ENCODE results near the gene LIPC.

The LIPC gene

GRCh38 chr15:58475573-58476524 is 44.1 kb downstream of the LIPC start:
- no peak for DNase-seq (ENCODE audit: low read depth in 2 of 2)

- no peak for DNase-seq (ENCODE audit: low read depth in 2 of 2)
Measured at GRCh38 chr15:58476525-58477162, 44.9 kb downstream of the LIPC start.

DNA sequence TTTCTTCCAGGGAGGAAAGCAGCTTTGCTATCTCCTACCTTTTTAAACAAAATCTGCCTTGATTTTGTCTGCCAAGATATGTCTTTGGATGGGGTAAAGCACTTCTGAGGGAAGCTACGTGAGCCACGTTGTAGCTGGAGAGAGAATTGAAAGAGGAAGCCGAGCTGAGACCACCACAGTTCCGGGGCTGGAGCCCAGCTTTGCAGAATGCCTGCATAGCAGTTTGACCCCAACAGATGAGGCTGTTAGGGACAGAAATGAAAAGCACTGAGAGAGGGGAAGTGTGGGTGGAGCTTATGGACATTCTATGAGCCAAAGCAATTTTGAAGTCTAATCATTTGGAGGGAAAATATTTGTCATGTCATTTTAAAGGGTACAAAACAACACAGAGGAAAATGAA is 45.4 kb downstream of the LIPC start:
- no peak for DNase-seq (ENCODE audit: low read depth in 2 of 2)

DNA sequence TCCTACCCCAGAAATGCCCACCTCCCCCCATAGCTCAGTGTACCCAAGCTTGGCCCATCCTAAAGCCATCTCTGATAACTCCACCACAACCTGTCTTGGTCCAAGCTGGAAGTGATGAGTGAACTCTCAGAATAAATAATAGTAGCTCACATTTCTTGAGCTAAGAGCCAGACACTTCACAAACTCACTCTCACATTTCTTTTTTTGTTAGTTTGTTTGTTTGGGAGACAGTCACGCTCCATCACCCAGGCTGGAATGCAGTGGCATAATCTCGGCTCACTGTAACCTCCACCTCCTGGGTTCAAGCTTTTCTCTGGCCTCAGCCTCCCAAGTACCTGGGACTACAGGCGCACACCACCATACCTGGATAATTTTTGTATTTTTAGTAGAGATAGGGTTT is 46.2 kb downstream of the LIPC start:
- no peak for DNase-seq (ENCODE audit: low read depth in 2 of 2)

DNA sequence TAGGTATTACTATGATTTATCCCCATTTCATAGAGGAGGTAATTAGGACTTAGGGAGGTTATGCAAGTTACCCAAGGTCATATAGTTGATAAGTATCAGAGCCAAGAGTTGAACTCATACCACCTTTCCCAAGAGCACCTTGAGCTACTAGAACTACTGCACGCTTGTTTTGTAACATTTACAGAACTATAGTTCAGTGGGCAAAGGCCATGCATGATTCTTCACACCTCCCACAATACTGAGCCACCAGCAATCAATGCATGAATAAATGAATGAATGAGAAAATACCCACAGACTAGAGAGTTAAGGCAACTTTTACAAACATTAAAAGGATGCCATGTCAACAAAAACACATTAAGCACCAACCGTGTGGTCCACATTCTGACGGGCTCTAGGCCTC is 46.8 kb downstream of the LIPC start:
- no peak for DNase-seq (ENCODE audit: low read depth in 2 of 2)

- no peak for DNase-seq (ENCODE audit: low read depth in 2 of 2)
Measured at GRCh38 chr15:58479941-58480340, 48.1 kb downstream of the LIPC start.

DNA sequence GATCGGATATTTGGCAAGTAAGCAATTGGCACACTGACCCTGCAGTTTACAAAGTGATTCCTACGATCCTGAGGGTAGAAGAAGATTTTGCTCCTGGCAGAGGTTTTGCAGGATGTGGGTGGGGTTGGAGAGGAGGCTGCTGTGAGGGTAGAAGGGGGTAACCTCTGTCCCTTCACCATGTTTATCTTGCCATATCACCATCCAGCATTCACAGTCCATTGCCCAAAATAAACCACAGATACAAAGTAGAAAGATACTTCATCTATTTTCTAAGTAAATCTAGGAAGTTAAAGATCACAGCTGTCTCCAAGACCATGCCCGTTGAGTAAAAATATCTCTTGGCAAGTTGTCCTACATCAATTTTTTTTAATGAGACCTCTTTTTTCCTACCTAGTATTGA is 51.6 kb downstream of the LIPC start:
- no peak for DNase-seq (ENCODE audit: low read depth in 2 of 2)

DNA sequence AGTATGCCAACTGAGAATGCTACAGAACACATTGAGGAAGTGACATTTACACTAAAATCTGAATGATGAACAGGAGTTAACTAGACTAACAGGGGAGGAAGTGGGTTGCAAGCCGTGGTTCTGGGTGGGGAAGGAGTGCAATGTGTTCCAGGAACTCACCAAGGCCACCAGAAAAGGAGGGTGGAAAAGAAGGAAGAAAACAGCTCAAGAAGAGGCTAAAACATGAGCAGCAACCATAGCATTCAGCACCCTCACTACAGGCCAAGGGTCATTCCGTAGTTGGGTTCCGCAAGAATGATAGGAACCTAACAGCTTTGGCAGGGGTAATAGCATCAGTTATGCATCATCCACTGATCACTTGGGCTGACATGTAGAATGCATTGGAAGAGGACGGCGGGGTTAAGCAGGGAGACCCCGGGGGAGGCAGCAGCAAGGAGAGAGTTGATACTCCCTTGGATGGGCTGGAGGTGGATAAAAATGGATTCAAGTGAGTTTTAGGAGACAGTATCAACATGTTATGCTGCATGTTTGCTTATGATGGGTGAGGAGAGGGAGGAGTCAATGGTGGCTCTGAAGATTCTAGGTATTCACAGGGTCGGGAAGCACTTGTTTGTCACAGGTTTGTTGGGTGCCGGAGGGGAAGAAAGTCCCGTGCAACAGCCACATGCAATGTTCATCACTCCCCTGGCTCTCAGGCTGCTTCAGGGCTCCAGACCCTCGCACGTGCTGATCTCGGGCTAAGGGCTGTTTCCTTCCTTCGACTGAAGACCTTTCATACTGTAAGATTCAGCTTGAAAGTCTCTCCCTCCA is 53.2 kb downstream of the LIPC start:
- DNase-seq (ENCODE audit: low read depth in 2 of 2) = no peak

GRCh38 chr15:58486062-58486461 is 54.3 kb downstream of the LIPC start:
- DNase-seq (ENCODE audit: low read depth in 2 of 2) = no peak

- no peak for DNase-seq (ENCODE audit: low read depth in 2 of 2)
Measured at GRCh38 chr15:58486564-58486963, 54.8 kb downstream of the LIPC start.

- DNase-seq (ENCODE audit: low read depth in 2 of 2) = no peak
Measured at GRCh38 chr15:58487041-58487723, 55.4 kb downstream of the LIPC start.

GRCh38 chr15:58487724-58488120 is 55.9 kb downstream of the LIPC start:
- no peak for DNase-seq (ENCODE audit: low read depth in 2 of 2)

GRCh38 chr15:58489289-58490085 is 57.7 kb downstream of the LIPC start:
- DNase-seq (ENCODE audit: low read depth in 2 of 2) = no peak

- no peak for DNase-seq (ENCODE audit: low read depth in 2 of 2)
Measured at GRCh38 chr15:58490086-58490887, 58.5 kb downstream of the LIPC start.

DNA sequence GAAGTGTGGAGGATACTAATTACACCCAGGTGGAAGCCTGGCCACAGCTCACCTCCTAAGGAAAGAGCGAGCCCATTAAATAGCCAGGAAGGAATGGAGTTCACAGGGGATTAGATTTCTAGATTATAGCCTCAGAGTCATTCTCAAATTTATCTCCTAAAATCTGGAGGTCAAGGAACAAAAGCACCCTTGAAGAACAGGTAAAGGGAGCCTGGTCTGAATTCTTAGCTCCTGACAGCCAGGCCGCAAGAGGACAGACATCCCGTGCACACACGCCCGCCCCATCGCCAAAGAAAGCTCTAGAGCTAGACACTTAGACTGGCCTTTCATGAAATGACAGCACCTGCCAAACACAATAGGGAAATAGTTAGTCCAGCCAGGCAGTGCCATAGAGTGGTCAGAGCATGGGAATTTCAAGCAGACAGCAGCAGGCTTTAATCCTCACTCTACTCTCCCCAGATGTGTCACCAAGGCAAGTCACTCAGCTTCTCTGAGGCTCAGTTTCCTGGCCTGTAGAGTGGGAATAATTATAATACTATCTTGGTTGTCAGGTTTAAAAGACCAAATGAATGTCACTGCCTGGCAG is 59.2 kb downstream of the LIPC start:
- no peak for DNase-seq (ENCODE audit: low read depth in 2 of 2)

- DNase-seq (ENCODE audit: low read depth in 2 of 2) = no peak
Measured at GRCh38 chr15:58491499-58492202, 59.9 kb downstream of the LIPC start.

- DNase-seq (ENCODE audit: low read depth in 2 of 2) = no peak
Measured at GRCh38 chr15:58492661-58493397, 61.0 kb downstream of the LIPC start.

DNA sequence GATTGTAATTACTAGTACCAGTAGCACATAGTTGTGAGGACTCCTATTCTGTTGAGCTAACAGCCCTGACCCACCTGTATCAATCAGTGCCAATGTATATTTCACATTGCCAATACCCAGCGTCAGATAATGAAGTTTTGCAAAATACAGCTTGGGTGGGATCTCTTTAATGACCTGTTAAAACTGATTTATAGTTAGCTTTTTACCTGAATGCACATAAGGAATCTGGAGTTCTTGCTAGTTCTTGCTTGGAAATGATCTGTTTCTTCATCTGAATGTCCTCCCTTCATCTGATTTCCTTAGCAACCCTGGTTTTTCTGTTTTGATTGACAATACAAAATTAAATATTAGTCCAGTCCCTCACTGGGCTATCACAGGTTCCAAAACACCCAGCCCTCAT is 62.8 kb downstream of the LIPC start:
- DNase-seq (ENCODE audit: low read depth in 2 of 2) = no peak

Measured in activated CD4-positive, alpha-beta T cell treated with anti-CD3 and anti-CD28 coated beads for 24 hours (primary cell).